Peyer's patch (tissue), 4 donors: Measurements from ENCODE around the gene CCZ1. TPM values are rescaled to one million over a fixed set of nuclear protein-coding genes. Genes with fewer than 3 reads are reported as not detected.
A peak's percentile ranks its signal among the peaks of the same experiment; 100 is the strongest.
"Not testable (repeated sequence)": the region's sequence is repeated elsewhere in the genome, so short reads cannot be mapped to it uniquely, and the experiment has no call there.

Experiments used
- DNase-seq, 3 donors: peaks; one replicate each; pipeline ENCODE4 v3.0.0-alpha.2; 2017 to 2019
- H3K27ac ChIP-seq, 4 donors: fragments of 200-600 bp; sonication (generic); one replicate each; pipeline ENCODE4 v1.5.1; 2016 to 2019
- H3K27me3 ChIP-seq, 2 donors: fragments of 200-600 bp; sonication (generic); one replicate each; pipeline ENCODE4 v1.5.1; 2019
- H3K36me3 ChIP-seq, 3 donors: fragments of 200-600 bp; sonication (generic); one replicate each; pipeline ENCODE4 v1.5.1; 2016 to 2019
- H3K4me1 ChIP-seq, 4 donors: fragments of 200-600 bp; sonication (generic); one replicate each; pipeline ENCODE4 v1.5.1; 2016 to 2019
- H3K4me3 ChIP-seq, 4 donors: fragments of 200-600 bp; sonication (generic); 1 replicate in 3 of 4; 2 replicates in 1 of 4; pipeline ENCODE4 v1.5.1; 2016 to 2019; ENCODE audit warnings: mild to moderate bottlenecking in 1 of 4
- H3K9me3 ChIP-seq, 4 donors: fragments of 200-600 bp; sonication (generic); one replicate each; pipeline ENCODE4 v1.5.1; 2016 to 2019; ENCODE audit warnings: mild to moderate bottlenecking in 1 of 4
- CTCF ChIP-seq, 6 experiments: fragments of 450-650 bp in 4 of 6; fragments of 200-600 bp in 2 of 6; sonication (generic) in 1 of 6; IDR thresholded peaks; one replicate each; pipeline ENCODE4 v1.5.1; 2017 to 2019; ENCODE audit warnings: antibody characterized with exemption in 6 of 6, mild to moderate bottlenecking in 3 of 6, moderate library complexity in 1 of 6
- POLR2A ChIP-seq, 2 donors: fragments of 450-650 bp; IDR thresholded peaks; one replicate each; pipeline ENCODE4 v1.5.1; 2017; ENCODE audit warnings: antibody characterized with exemption in 2 of 2, mild to moderate bottlenecking in 2 of 2, moderate library complexity in 2 of 2
- total RNA-seq, 4 donors: library from RNA; depleted of rRNA; stranded (reverse); fragments of >200 nt; gene quantifications; one replicate each; pipeline ENCODE4 v1.1.0, GENCODE V29; 2016

The CCZ1 gene
- total RNA-seq, 4 donors from 2014 or later: 41.1 to 61.3 (median 55.1) TPM

- no peak for TF ChIP-seq POLR2A (IDR thresholded peaks at IDR 0.05)
- TF ChIP-seq CTCF (IDR thresholded peaks at IDR 0.05): no peak
- no peaks in the 10 kb centered on the region for H3K27me3 ChIP-seq
- H3K4me1 ChIP-seq: no peaks in the 10 kb centered on the region
- no peak overlapping the region for H3K27ac ChIP-seq
- no peaks in the 10 kb centered on the region for H3K9me3 ChIP-seq
- no peak for DNase-seq
- no peaks in the 10 kb centered on the region for H3K36me3 ChIP-seq
- no peak overlapping the region for H3K4me3 ChIP-seq
Measured at GRCh38 chr7:5892498-5892897, 6.0 kb upstream of the CCZ1 start.

GRCh38 chr7:5897369-5897919 is 1.1 kb upstream of the CCZ1 start:
- not testable (repeated sequence) for H3K4me3 ChIP-seq, H3K27ac ChIP-seq, H3K9me3 ChIP-seq, H3K4me1 ChIP-seq, DNase-seq, H3K36me3 ChIP-seq, H3K27me3 ChIP-seq

- H3K9me3 ChIP-seq, H3K4me1 ChIP-seq, H3K27me3 ChIP-seq, H3K36me3 ChIP-seq, H3K27ac ChIP-seq, H3K4me3 ChIP-seq, DNase-seq: not testable (repeated sequence)
Measured at GRCh38 chr7:5903002-5903401, 4.5 kb downstream of the CCZ1 start.

DNA sequence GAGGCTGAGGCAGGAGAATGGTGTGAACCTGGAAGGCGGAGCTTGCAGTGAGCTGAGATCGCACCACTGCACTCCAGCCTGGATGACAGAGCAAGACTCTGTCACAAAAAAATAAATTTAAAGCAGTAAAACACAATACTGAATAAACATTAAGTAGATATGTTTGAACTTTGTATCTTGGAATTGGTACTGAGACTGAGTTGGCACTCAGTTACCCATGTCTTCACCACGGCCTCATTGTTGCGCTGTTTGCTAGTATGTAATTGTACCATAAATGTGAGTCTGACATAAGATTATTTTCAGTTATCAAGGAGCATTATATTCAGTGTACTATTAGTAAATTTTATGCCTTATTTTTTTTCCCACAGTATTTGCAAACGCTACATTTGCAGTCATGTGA is 6.2 kb downstream of the CCZ1 start:
- not testable (repeated sequence) for H3K27me3 ChIP-seq, H3K36me3 ChIP-seq, H3K4me3 ChIP-seq, H3K4me1 ChIP-seq, H3K9me3 ChIP-seq
- peak overlapping the region in 2 of 4 donors; percentile 35 to 42 for H3K27ac ChIP-seq
- peak in 1 of 3 donors; percentile 55 for DNase-seq

- H3K4me1 ChIP-seq, DNase-seq, H3K27ac ChIP-seq, H3K27me3 ChIP-seq, H3K4me3 ChIP-seq, H3K9me3 ChIP-seq: not testable (repeated sequence)
- peaks cover 0 to 20% (median 0%) of the 10 kb centered on the region in 3 donors for H3K36me3 ChIP-seq
Measured at GRCh38 chr7:5908835-5909234, 10.3 kb downstream of the CCZ1 start.

- H3K27me3 ChIP-seq, DNase-seq, H3K4me1 ChIP-seq, H3K4me3 ChIP-seq, H3K9me3 ChIP-seq, H3K27ac ChIP-seq, H3K36me3 ChIP-seq: not testable (repeated sequence)
Measured at GRCh38 chr7:5916529-5916928, 18.0 kb downstream of the CCZ1 start.

GRCh38 chr7:5924180-5924579 is 25.6 kb downstream of the CCZ1 start:
- H3K9me3 ChIP-seq, H3K27ac ChIP-seq, H3K27me3 ChIP-seq, H3K4me3 ChIP-seq, DNase-seq, H3K36me3 ChIP-seq, H3K4me1 ChIP-seq: not testable (repeated sequence)

DNA sequence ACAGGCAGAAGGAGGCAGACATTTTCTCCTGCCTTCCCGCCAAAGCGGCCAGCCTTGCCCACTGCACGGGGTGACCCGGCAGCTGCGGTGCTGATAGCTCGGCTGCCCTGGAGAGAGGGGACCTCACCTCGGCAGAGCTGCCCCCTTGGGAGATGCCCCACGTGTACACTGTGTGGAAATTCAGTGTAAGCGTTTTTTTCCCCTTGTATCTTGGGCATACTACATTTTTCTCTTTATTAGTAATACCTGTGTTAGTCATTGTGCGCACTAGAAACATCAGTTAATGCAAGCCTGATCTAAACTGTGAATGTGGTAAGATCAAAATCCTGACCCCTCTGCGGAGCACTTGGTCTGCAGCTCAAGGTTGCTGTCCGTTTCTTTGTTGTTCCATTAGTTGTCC is 26.1 kb downstream of the CCZ1 start:
- not testable (repeated sequence) for H3K9me3 ChIP-seq, H3K27me3 ChIP-seq, H3K27ac ChIP-seq, H3K4me3 ChIP-seq, H3K36me3 ChIP-seq, DNase-seq, H3K4me1 ChIP-seq

DNA sequence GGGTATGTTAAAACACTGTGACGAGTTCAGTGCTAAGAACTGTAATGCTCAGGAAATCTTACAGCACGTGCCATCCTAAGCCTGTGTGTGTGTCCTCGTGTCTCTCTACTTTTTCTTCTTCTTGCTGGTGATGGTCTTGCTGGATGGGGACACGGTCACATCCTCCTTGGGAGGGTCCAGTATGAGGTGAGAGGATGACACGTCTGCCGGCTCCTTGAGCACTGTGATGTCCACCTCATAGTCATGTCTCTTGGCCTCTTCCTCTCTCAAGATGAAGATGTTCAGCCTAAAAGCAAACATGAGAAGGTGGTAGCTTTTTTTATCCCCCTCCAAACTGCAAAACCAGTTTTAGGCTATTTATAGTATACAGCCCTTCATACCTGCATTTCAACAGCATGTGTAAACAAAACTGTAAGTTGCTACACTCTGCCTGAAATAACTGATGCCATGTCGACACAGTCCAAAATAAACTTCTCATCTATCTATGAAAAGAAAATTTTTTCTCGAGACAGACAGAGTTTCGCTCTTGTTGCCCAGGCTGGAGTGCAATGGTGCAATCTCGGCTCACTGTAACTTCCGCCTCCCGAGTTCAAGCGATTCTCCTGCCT is 27.8 kb downstream of the CCZ1 start:
- not testable (repeated sequence) for DNase-seq, H3K27me3 ChIP-seq, H3K27ac ChIP-seq, H3K4me1 ChIP-seq, H3K4me3 ChIP-seq, H3K9me3 ChIP-seq, H3K36me3 ChIP-seq

DNA sequence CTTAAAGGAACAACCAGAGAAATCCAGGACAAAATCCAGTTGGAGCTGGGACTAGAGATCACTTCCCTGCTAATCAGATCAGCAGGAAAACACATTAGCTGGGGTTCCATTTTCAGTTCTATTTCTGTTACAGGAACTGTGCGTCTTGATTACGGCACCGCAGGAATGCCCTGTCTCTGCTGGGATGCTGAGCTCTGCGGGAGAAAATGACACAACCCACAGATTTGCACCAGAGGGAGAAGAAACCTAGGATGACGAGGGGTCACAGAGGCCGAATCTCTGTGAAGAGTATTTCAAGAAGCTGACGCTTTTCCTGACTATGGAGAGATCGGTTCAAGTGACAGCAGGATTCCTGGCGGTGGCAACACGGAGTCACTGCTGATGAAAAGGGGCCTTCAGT is 31.8 kb downstream of the CCZ1 start:
- H3K27me3 ChIP-seq, H3K27ac ChIP-seq, DNase-seq, H3K4me1 ChIP-seq, H3K36me3 ChIP-seq, H3K9me3 ChIP-seq, H3K4me3 ChIP-seq: not testable (repeated sequence)

DNA sequence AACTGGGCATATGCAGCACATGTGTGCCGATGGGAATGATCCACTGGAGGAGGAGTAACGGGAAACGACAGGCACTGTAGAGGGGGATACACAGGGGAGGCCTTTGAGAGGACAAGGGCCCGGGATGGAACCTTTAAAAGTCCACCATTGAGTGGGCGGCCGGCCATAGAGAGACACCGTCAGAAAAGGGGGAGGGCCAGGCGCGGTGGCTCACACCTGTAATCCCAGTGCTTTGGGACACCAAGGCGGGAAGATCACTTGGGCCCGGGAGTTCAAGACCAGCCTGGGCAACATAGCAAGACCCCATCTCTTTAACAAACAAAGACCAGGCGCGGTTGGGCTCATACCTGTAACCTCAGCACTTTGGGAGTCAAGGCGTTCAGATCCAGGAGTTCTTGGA is 32.7 kb downstream of the CCZ1 start:
- not testable (repeated sequence) for H3K9me3 ChIP-seq, H3K4me1 ChIP-seq, H3K27me3 ChIP-seq, H3K4me3 ChIP-seq, H3K27ac ChIP-seq, H3K36me3 ChIP-seq
- peak in 1 of 3 donors; percentile 46 for DNase-seq

GRCh38 chr7:5931905-5932644 is 33.5 kb downstream of the CCZ1 start:
- not testable (repeated sequence) for DNase-seq, H3K4me3 ChIP-seq, H3K4me1 ChIP-seq

DNA sequence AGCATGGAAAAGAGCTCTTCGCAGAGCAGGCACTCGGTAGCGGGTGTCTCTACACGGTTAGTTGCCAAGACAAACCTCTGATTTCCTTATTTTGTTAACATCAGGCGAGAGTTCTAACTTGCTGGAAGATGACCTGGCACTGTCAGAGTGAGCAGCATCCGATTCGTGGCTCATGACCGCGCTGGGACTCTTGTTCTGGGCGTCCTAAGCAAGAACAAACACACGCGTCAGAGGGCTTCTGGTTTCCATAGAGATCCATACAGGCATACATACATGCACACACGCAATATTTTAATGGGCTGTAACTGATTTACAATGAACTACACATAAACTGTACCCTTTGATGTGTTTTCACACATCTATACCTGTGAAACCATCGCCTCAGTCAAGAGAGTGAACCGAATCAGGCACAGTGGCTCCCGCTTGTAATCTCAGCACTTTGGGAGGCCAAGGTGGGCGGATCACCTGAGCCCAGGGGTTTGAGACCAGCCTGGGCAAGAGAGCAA is 36.5 kb downstream of the CCZ1 start:
- not testable (repeated sequence) for H3K4me1 ChIP-seq, DNase-seq, H3K27me3 ChIP-seq, H3K9me3 ChIP-seq, H3K27ac ChIP-seq, H3K36me3 ChIP-seq, H3K4me3 ChIP-seq

More at GRCh38 chr7:5931905-5932644, 33.5 kb downstream of the CCZ1 start:
- not testable (repeated sequence) for H3K27me3 ChIP-seq, H3K36me3 ChIP-seq, H3K27ac ChIP-seq, H3K9me3 ChIP-seq

GRCh38 chr7:5963205-5963604 is 64.7 kb downstream of the CCZ1 start:
- H3K4me3 ChIP-seq, H3K36me3 ChIP-seq, H3K27me3 ChIP-seq, DNase-seq, H3K9me3 ChIP-seq, H3K4me1 ChIP-seq, H3K27ac ChIP-seq: not testable (repeated sequence)
